NCI-H1105 (cell line): ENCODE results near the gene SCAI.
"Not testable (repeated sequence)": the region's sequence is repeated elsewhere in the genome, so short reads cannot be mapped to it uniquely, and the experiment has no call there.

Experiments
- DNase-seq: peaks from one replicate; lab custom pipeline; 2025; lab: John Stamatoyannopoulos, UW

Gene SCAI

GRCh38 chr9:125028041-125028440 is 115.3 kb downstream of the SCAI start:
- DNase-seq, result no peak

- no peak for DNase-seq
Observed at GRCh38 chr9:125024917-125025316, 118.4 kb downstream of the SCAI start.

- no peak for DNase-seq
Observed at GRCh38 chr9:125021069-125021468, 122.3 kb downstream of the SCAI start.

GRCh38 chr9:125015655-125016054 is 127.7 kb downstream of the SCAI start:
- DNase-seq, result not testable (repeated sequence)

GRCh38 chr9:125012013-125012412 is 131.3 kb downstream of the SCAI start:
- DNase-seq, result not testable (repeated sequence)

GRCh38 chr9:125008599-125008998 is 134.7 kb downstream of the SCAI start:
- DNase-seq, result no peak

GRCh38 chr9:125003332-125003731 is 140.0 kb downstream of the SCAI start:
- no peak for DNase-seq

GRCh38 chr9:124983698-124984097 is 159.6 kb downstream of the SCAI start:
- DNase-seq, result no peak

- DNase-seq, result no peak
Observed at GRCh38 chr9:124980431-124980830, 162.9 kb downstream of the SCAI start.

GRCh38 chr9:124975131-124975530 is 168.2 kb downstream of the SCAI start:
- no peak for DNase-seq

- no peak for DNase-seq
Observed at GRCh38 chr9:124973807-124974206, 169.5 kb downstream of the SCAI start.

GRCh38 chr9:124972241-124972770 is 171.0 kb downstream of the SCAI start:
- no peak for DNase-seq

GRCh38 chr9:124969401-124969800 is 173.9 kb downstream of the SCAI start:
- no peak for DNase-seq

GRCh38 chr9:124968238-124968637 is 175.1 kb downstream of the SCAI start:
- DNase-seq, result no peak

- DNase-seq, result not testable (repeated sequence)
Observed at GRCh38 chr9:124965775-124966568, 177.4 kb downstream of the SCAI start.

- DNase-seq, result no peak
Observed at GRCh38 chr9:124964604-124965003, 178.7 kb downstream of the SCAI start.

- no peak for DNase-seq
Observed at GRCh38 chr9:124964056-124964455, 179.3 kb downstream of the SCAI start.

- no peak for DNase-seq
Observed at GRCh38 chr9:124960409-124960752, 182.9 kb downstream of the SCAI start.

- DNase-seq, result not testable (repeated sequence)
Observed at GRCh38 chr9:124959671-124960408, 183.5 kb downstream of the SCAI start.

- DNase-seq, result no peak
Observed at GRCh38 chr9:124954255-124954654, 189.1 kb downstream of the SCAI start.

GRCh38 chr9:124950050-124950718 is 193.1 kb downstream of the SCAI start:
- DNase-seq, result no peak

- DNase-seq, result no peak
Observed at GRCh38 chr9:124949387-124949786, 193.9 kb downstream of the SCAI start.
